GM12878 (cell line): Measurements from ENCODE around the gene MLKL. TPM values are rescaled to one million over a fixed set of nuclear protein-coding genes. Genes with fewer than 3 reads are reported as not detected.
A peak's percentile ranks its signal among the peaks of the same experiment; 100 is the strongest.

Source experiments
- ATAC-seq: fragments of 200-7000 bp; cut with Tn5 transposase; 3 replicates; pipeline ENCODE4 v1.9.1; 2020; ENCODE audit warnings: mild to moderate bottlenecking, moderate library complexity
- BruUV-seq: library from RNA; stranded (reverse); fragments of 400-500 nt; replicated peaks from 2 replicates; lab custom pipeline; 2021; lab: Mats Ljungman, UMichigan
- CTCF ChIA-PET: fragments of 300-600 bp; sonication (Branson Sonifier 250); formaldehyde crosslinking; extraction: SDS; loops from one replicate; lab custom pipeline; 2021; ENCODE audit warnings: inconsistent platforms; lab: Yijun Ruan, JAX
- POLR2A ChIA-PET: fragments of 350-600 bp; formaldehyde crosslinking; extraction: SDS; loops from one replicate; lab custom pipeline; 2021; ENCODE audit warnings: inconsistent platforms; lab: Charles Lee
- RAD21 ChIA-PET: fragments of 300-600 bp; sonication (Branson Sonifier 250); formaldehyde crosslinking; loops from one replicate; lab custom pipeline; 2023; ENCODE audit warnings: antibody characterized with exemption; ENCODE audit not compliant: unreplicated experiment; lab: Charles Lee
- SMC1A ChIA-PET: fragments of 300-600 bp; sonication (Branson Sonifier 250); formaldehyde crosslinking; loops from one replicate; lab custom pipeline; 2023; ENCODE audit not compliant: unreplicated experiment, uncharacterized antibody; lab: Charles Lee
- DNase-seq: peaks from one replicate; pipeline ENCODE4 v3.0.0-alpha.2; 2011; ENCODE audit warnings: low read depth, low spot score
- FAIRE-seq: peaks from 3 replicates; lab custom pipeline; 2011; peaks lifted over from hg19 to GRCh38; lab: Jason Lieb, UNC
- H2AFZ ChIP-seq: 2 replicates; pipeline ENCODE4 v1.6.0; 2011; ENCODE audit warnings: low read depth, low read length, control low read depth; ENCODE audit not compliant: control insufficient read depth
- H3K27ac ChIP-seq: 2 replicates; pipeline ENCODE4 v1.5.1; 2011; ENCODE audit warnings: control low read depth; ENCODE audit not compliant: control insufficient read depth, insufficient read depth
- H3K27me3 ChIP-seq, 2 experiments: replicated peaks in 1 of 2; 2 replicates each; pipeline versions ENCODE4 v1.6.0 to v1.6.1; 2011; ENCODE audit warnings: low read length in 1 of 2; ENCODE audit not compliant: control insufficient read depth in 2 of 2, insufficient read depth in 2 of 2
- H3K36me3 ChIP-seq, 2 experiments: 2 replicates each; pipeline ENCODE4 v1.5.1; 2011; ENCODE audit warnings: low read length in 1 of 2; ENCODE audit not compliant: control insufficient read depth in 2 of 2, insufficient read depth in 2 of 2
- H3K4me1 ChIP-seq: 2 replicates; pipeline ENCODE4 v1.6.1; 2011; ENCODE audit warnings: mild to moderate bottlenecking, low read length, moderate library complexity, mixed read lengths; ENCODE audit not compliant: control insufficient read depth, insufficient read depth
- H3K4me2 ChIP-seq: 2 replicates; pipeline ENCODE4 v1.6.0; 2011; ENCODE audit warnings: control low read depth; ENCODE audit not compliant: control insufficient read depth, insufficient read depth
- H3K4me3 ChIP-seq: fragments of 200-600 bp; sonication (generic); 2 replicates; pipeline ENCODE4 v1.5.1; 2016
- H3K79me2 ChIP-seq: 2 replicates; pipeline ENCODE4 v1.6.0; 2011; ENCODE audit warnings: low read length; ENCODE audit not compliant: control insufficient read depth, insufficient read depth
- H3K9ac ChIP-seq: 2 replicates; pipeline ENCODE4 v1.8.0; 2011; ENCODE audit warnings: low read length, control low read depth, mixed read lengths; ENCODE audit not compliant: control insufficient read depth, insufficient read depth
- H3K9me3 ChIP-seq: replicated peaks from 3 replicates; pipeline ENCODE4 v1.5.1; 2011; ENCODE audit warnings: mild to moderate bottlenecking, low read length; ENCODE audit not compliant: control insufficient read depth, insufficient read depth
- H4K20me1 ChIP-seq: 2 replicates; pipeline ENCODE4 v1.6.0; 2011; ENCODE audit not compliant: control insufficient read depth, insufficient read depth
- BACH1 ChIP-seq: fragments of 450-650 bp; IDR thresholded peaks from 2 replicates; pipeline ENCODE4 v1.6.1; 2017; ENCODE audit warnings: mild to moderate bottlenecking, borderline replicate concordance
- BRCA1 ChIP-seq: IDR thresholded peaks from 2 replicates; pipeline ENCODE4 v1.6.1; 2011; ENCODE audit warnings: low read depth, low read length, improper control_type of control experiment
- EP300 ChIP-seq, 2 experiments: fragments of 150-350 bp in 1 of 2; IDR thresholded peaks; 2 replicates each; pipeline ENCODE4 v1.6.1; 2011 to 2012; ENCODE audit warnings: low read depth in 2 of 2, low read length in 2 of 2, borderline replicate concordance in 1 of 2, improper control_type of control experiment in 1 of 2, inconsistent platforms in 1 of 2; ENCODE audit not compliant: control insufficient read depth in 1 of 2
- NFYA ChIP-seq: IDR thresholded peaks from 2 replicates; pipeline ENCODE4 v1.6.1; 2011; ENCODE audit warnings: low read depth, mild to moderate bottlenecking, low read length, improper control_type of control experiment, borderline replicate concordance
- RAD51 ChIP-seq: fragments of 450-650 bp; IDR thresholded peaks from 2 replicates; pipeline ENCODE4 v1.6.1; 2016; ENCODE audit warnings: moderate library complexity, mild to moderate bottlenecking, inconsistent platforms
- SREBF2 ChIP-seq: IDR thresholded peaks from 2 replicates; pipeline ENCODE4 v1.6.1; 2012; ENCODE audit warnings: mild to moderate bottlenecking, low read length
- WGBS: methylation state at CpG from one replicate; pipeline ENCODE4 v1.1.6; 2016; ENCODE audit warnings: low lambda C conversion rate; ENCODE audit not compliant: insufficient replicate concordance, insufficient coverage; ENCODE audit errors: missing lambda C conversion rate; 5-methylcytosine and 5-hydroxymethylcytosine counted together
- in situ Hi-C: fragments of 300-500 bp; cut with MboI; formaldehyde crosslinking; loops from 9 replicates; pipeline ENCODE4 v1.14.3; 2018; ENCODE audit warnings: mixed read lengths
- intact Hi-C: fragments of 100-400 bp; cut with micrococcal nuclease; formaldehyde crosslinking; loops from one replicate; pipeline ENCODE4 v1.14.2; 2022; ENCODE audit not compliant: unreplicated experiment
- polyA plus RNA-seq, 11 experiments: library from polyadenylated mRNA; depleted of rRNA in 4 of 11; unstranded in 6 of 11; stranded (reverse) in 5 of 11; fragments of >200 nt; fragmentation: Nextera tagmentation in 4 of 11; fragmentation: Illumina TruSeq in 1 of 11; extraction: Ambion mirVana in 4 of 11; extraction: Trizol in 1 of 11; gene quantifications; 1 replicate in 1 of 11; 2 replicates in 10 of 11; pipeline versions ENCODE4 v1.2.1 to v1.2.3, GENCODE V29; 2011 to 2016; ENCODE audit warnings: inconsistent platforms in 2 of 11, missing spikeins in 2 of 11, low read depth in 1 of 11
- total RNA-seq, 4 experiments: library from RNA; depleted of rRNA in 3 of 4; stranded (reverse); fragments of >200 nt in 3 of 4; fragmentation: Illumina TruSeq in 1 of 4; extraction: Trizol in 1 of 4; gene quantifications; 2 replicates each; pipeline versions ENCODE4 v1.2.1 to v1.2.3, GENCODE V29; 2013 to 2021
- TF ChIP-seq, protein P1 (sequence below): fragments of 450-650 bp; IDR thresholded peaks from 2 replicates; pipeline ENCODE4 v1.6.1; 2017; ENCODE audit warnings: borderline replicate concordance
- TF ChIP-seq, protein P2 (sequence below): fragments of 450-650 bp; IDR thresholded peaks from 2 replicates; pipeline ENCODE4 v1.6.1; 2016; ENCODE audit warnings: mild to moderate bottlenecking, moderate library complexity, borderline replicate concordance

Gene MLKL
- total and polyA plus RNA-seq, 10 of the 15 experiments (the other 5 are each of a cell fraction or from before 2014, with no cell fraction given), result 3.8 to 14.5 (median 11.2) TPM

- no peaks in the 10 kb centered on the region for H3K27me3 ChIP-seq
- H3K79me2 ChIP-seq, result peaks cover 19% of the 10 kb centered on the region
- BruUV-seq, result TSS peak; percentile 37
- in situ Hi-C loops, result no loop called here
- H4K20me1 ChIP-seq, result no peaks in the 10 kb centered on the region
- FAIRE-seq (no peak), ATAC-seq (no peak), DNase-seq (no peak)
- H3K4me1 ChIP-seq, result no peaks in the 10 kb centered on the region
- intact Hi-C loops, result no loop called here
- ChIA-PET CTCF (interaction anchor here (0.7 to 3.3 kb wide), 7 partner anchors 8 to 211 kb away, joined by 3 to 17 read pairs (median 3); no protein-coding TSS in a partner anchor), POLR2A (no interaction called here), SMC1A (interaction anchor here (1.1 kb wide), 1 partner anchor 12 kb away, joined by 3 read pairs; no protein-coding TSS in a partner anchor), RAD21 (no interaction called here)
- H3K27ac ChIP-seq, result no peak overlapping the region
- no peak overlapping the region for H3K9ac ChIP-seq
- no peak for TF ChIP-seq EP300 (IDR thresholded peaks at IDR 0.05; ENCODE audit: borderline replicate concordance in 1 of 2, control insufficient read depth in 1 of 2, low read depth in 2 of 2, low read length in 2 of 2)
- no peak for TF ChIP-seq SREBF2
- TF ChIP-seq, protein P1, sequence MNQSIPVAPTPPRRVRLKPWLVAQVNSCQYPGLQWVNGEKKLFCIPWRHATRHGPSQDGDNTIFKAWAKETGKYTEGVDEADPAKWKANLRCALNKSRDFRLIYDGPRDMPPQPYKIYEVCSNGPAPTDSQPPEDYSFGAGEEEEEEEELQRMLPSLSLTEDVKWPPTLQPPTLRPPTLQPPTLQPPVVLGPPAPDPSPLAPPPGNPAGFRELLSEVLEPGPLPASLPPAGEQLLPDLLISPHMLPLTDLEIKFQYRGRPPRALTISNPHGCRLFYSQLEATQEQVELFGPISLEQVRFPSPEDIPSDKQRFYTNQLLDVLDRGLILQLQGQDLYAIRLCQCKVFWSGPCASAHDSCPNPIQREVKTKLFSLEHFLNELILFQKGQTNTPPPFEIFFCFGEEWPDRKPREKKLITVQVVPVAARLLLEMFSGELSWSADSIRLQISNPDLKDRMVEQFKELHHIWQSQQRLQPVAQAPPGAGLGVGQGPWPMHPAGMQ, result no peak
- TF ChIP-seq BRCA1, result no peak
- TF ChIP-seq BACH1, result no peak
- no peak for TF ChIP-seq RAD51
- TF ChIP-seq, protein P2, sequence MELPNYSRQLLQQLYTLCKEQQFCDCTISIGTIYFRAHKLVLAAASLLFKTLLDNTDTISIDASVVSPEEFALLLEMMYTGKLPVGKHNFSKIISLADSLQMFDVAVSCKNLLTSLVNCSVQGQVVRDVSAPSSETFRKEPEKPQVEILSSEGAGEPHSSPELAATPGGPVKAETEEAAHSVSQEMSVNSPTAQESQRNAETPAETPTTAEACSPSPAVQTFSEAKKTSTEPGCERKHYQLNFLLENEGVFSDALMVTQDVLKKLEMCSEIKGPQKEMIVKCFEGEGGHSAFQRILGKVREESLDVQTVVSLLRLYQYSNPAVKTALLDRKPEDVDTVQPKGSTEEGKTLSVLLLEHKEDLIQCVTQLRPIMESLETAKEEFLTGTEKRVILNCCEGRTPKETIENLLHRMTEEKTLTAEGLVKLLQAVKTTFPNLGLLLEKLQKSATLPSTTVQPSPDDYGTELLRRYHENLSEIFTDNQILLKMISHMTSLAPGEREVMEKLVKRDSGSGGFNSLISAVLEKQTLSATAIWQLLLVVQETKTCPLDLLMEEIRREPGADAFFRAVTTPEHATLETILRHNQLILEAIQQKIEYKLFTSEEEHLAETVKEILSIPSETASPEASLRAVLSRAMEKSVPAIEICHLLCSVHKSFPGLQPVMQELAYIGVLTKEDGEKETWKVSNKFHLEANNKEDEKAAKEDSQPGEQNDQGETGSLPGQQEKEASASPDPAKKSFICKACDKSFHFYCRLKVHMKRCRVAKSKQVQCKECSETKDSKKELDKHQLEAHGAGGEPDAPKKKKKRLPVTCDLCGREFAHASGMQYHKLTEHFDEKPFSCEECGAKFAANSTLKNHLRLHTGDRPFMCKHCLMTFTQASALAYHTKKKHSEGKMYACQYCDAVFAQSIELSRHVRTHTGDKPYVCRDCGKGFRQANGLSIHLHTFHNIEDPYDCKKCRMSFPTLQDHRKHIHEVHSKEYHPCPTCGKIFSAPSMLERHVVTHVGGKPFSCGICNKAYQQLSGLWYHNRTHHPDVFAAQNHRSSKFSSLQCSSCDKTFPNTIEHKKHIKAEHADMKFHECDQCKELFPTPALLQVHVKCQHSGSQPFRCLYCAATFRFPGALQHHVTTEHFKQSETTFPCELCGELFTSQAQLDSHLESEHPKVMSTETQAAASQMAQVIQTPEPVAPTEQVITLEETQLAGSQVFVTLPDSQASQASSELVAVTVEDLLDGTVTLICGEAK, result no peak
- no peak for TF ChIP-seq NFYA
- no peak overlapping the region for H3K4me2 ChIP-seq
- H2AFZ ChIP-seq, result no peak overlapping the region
- no peak overlapping the region for H3K4me3 ChIP-seq
- 41% methylated on average over 1 of the region's 1 CpG for WGBS
- peaks cover 7 to 52% of the 10 kb centered on the region in 2 experiments for H3K36me3 ChIP-seq
- H3K9me3 ChIP-seq, result no peaks in the 10 kb centered on the region
Observed at GRCh38 chr16:74649839-74650504, 50.7 kb downstream of the MLKL start.
